Activated CD8-positive, alpha-beta T cell treated with anti-CD3 and anti-CD28 coated beads, Interleukin-2, amount 10 ng/mL, durations not matched to agents 7 days and 5 days (primary cell): ENCODE results near the gene GRM8. TPM values are rescaled to one million over a fixed set of nuclear protein-coding genes. Genes with fewer than 3 reads are reported as not detected.

Experiments used
- ATAC-seq: fragments of 150-1000 bp; cut with Tn5 transposase; one replicate; pipeline ENCODE4 v1.10.0; 2021; ENCODE audit warnings: moderate library complexity
- CTCF ChIA-PET: fragments of 350-600 bp; sonication (Branson Sonifier 250); formaldehyde crosslinking; loops from one replicate; lab custom pipeline; 2021; ENCODE audit warnings: antibody characterized with exemption; lab: Charles Lee
- POLR2A ChIA-PET: fragments of 350-600 bp; sonication (Branson Sonifier 250); formaldehyde crosslinking; loops from one replicate; lab custom pipeline; 2021; ENCODE audit warnings: antibody characterized with exemption; lab: Charles Lee
- DNase-seq: peaks from one replicate; pipeline ENCODE4 v3.0.0-alpha.2; 2020
- H3K27ac Mint-ChIP-seq: one replicate; pipeline ENCODE4 v1.8.0; 2021; ENCODE audit warnings: mild to moderate bottlenecking, mixed read lengths
- H3K27me3 Mint-ChIP-seq: one replicate; pipeline ENCODE4 v1.8.0; 2021; ENCODE audit warnings: low read depth, mixed read lengths
- H3K36me3 Mint-ChIP-seq: one replicate; pipeline ENCODE4 v1.8.0; 2021; ENCODE audit warnings: low read depth, mixed read lengths
- H3K4me1 Mint-ChIP-seq: one replicate; pipeline ENCODE4 v1.8.0; 2021; ENCODE audit warnings: low read depth, mixed read lengths
- H3K4me3 Mint-ChIP-seq: one replicate; pipeline ENCODE4 v1.8.0; 2021; ENCODE audit warnings: mild to moderate bottlenecking, mixed read lengths
- H3K9me3 Mint-ChIP-seq: one replicate; pipeline ENCODE4 v1.8.0; 2022; ENCODE audit warnings: mixed read lengths; ENCODE audit not compliant: insufficient read depth
- total RNA-seq, 2 experiments: library from RNA; stranded (reverse); gene quantifications; one replicate each; pipeline ENCODE4 v1.2.3, GENCODE V29; 2021

The GRM8 gene
- total RNA-seq, 2 experiments from 2014 or later, result not detected

DNA sequence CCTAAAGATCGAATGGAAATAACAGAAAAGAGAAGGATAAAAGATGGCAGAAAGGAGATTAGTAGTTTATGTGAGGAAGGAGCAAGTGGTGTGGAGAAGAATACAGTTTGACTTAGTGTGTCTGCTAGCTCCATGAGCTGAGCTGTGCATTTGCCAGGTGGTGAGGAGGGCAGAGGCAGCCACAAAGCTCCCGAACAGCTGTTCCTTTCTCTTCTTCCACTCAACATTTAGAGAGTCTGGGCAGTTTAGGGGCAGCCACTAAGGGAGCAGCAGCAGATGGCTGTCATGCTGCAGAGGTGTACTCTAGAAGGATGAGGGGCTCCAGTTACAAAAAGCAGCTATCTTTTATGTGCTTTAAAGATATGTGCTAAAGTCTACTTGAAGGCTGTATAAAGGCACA lies 674.4 kb downstream of the GRM8 start:
- Mint-ChIP-seq H3K9me3 (no peaks in the 10 kb centered on the region), H3K27me3 (no peaks in the 10 kb centered on the region)
- DNase-seq, result no peak

DNA sequence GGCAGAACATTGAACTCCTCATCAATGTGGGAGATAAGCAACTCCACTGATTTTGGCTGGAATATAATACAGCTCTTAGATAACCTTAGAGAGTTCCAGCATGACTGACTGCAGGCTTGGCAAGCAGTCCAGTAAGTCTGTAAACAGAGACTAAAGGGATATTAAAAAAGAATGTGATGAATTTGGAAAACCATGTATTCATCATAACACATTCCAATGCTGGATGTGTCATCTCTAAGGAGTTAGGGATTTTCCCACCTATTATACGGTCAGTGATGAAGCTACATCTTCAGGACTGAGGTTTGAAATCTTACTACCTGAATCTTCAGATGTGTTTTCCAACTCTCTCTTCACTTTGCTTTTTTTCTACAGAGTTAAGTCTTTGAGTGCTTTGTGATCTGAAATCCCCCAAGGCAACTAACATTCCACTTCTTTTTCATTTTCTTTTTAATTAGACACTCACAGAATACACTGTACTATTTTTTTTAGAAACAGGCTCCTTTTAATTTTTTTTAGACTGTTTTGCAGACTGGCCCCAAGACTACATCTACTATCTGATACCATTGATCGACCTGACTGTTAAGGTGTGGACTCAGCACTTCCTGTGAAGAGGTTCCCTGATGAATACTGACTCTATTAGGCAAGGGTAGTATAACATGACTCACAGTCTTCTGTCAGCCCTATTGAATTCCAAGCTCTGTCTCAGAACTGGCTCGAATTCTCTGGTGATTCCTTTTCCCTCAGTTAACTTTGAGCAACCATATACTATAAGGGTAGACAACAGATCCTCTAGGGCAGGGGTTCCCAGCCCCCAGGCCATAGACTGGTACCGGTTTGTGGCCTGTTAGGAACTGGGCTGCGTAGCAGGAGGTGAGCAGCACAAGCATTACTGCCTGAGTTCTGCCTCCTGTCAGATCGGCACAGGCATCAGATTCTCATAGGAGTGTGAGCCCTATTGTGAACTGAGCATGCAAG lies 678.2 kb downstream of the GRM8 start:
- no peaks in the 10 kb centered on the region for H3K27me3 Mint-ChIP-seq
- DNase-seq (no peak), ATAC-seq (no peak)
- no peaks in the 10 kb centered on the region for H3K4me1 Mint-ChIP-seq
- no peak overlapping the region for H3K27ac Mint-ChIP-seq
- no peak overlapping the region for H3K4me3 Mint-ChIP-seq
- CTCF ChIA-PET, result no interaction called here
- H3K9me3 Mint-ChIP-seq, result no peaks in the 10 kb centered on the region
- POLR2A ChIA-PET, result no interaction called here
- H3K36me3 Mint-ChIP-seq, result no peaks in the 10 kb centered on the region

More for the DNA sequence above, 674.4 kb downstream of the GRM8 start:
- ChIA-PET CTCF (no interaction called here), POLR2A (no interaction called here)
- no peak overlapping the region for H3K4me3 Mint-ChIP-seq
- no peak for ATAC-seq
- no peaks in the 10 kb centered on the region for H3K4me1 Mint-ChIP-seq
- no peaks in the 10 kb centered on the region for H3K36me3 Mint-ChIP-seq
- no peak overlapping the region for H3K27ac Mint-ChIP-seq

DNA sequence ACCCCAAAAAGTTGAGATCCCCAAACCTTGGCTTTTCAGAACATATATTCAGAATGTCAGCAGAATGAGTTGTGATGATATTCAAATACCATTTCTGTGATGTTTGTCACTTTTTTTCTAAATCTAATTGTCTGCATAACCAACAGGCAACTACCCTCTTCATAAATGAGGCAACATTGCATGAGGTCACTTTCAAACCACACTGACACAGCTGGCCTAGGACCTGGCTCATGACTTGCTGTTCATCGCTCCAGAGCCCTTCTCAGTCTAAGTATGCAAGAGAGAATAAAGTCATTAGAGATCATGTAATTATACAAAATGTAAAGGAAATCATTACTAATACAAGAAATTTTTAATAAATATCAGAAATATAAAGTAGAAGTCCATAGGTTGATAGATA lies 681.9 kb downstream of the GRM8 start:
- Mint-ChIP-seq H3K4me3 (no peak overlapping the region), H3K27ac (no peak overlapping the region), H3K9me3 (no peaks in the 10 kb centered on the region), H3K4me1 (no peaks in the 10 kb centered on the region), H3K36me3 (no peaks in the 10 kb centered on the region), H3K27me3 (no peaks in the 10 kb centered on the region)
- CTCF ChIA-PET, result no interaction called here
- ATAC-seq, result no peak
- DNase-seq, result no peak
- POLR2A ChIA-PET, result no interaction called here

DNA sequence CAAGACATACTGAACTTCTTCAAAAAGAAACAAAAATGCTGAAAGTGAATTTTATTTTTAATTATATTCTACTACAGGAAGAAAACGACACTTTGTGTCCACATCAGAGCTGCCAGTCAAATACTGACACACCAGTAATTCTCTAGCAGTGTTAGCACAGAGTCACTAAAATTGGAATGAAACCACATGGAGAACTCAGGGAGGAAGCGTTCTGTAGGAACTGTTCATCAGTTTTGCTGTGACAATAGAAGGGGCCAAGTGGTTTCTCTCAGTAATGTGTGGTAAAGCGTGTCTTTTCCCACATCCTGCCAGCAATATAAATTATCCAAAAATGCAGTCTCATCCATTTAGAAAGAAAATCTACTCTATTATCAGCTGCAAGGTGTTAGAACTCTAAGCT lies 683.3 kb downstream of the GRM8 start:
- ChIA-PET CTCF (no interaction called here), POLR2A (no interaction called here)
- H3K27ac Mint-ChIP-seq, result no peak overlapping the region
- H3K4me3 Mint-ChIP-seq, result no peak overlapping the region
- no peaks in the 10 kb centered on the region for H3K9me3 Mint-ChIP-seq
- H3K4me1 Mint-ChIP-seq, result no peaks in the 10 kb centered on the region
- H3K36me3 Mint-ChIP-seq, result no peaks in the 10 kb centered on the region
- DNase-seq, result no peak
- no peaks in the 10 kb centered on the region for H3K27me3 Mint-ChIP-seq
- no peak for ATAC-seq

DNA sequence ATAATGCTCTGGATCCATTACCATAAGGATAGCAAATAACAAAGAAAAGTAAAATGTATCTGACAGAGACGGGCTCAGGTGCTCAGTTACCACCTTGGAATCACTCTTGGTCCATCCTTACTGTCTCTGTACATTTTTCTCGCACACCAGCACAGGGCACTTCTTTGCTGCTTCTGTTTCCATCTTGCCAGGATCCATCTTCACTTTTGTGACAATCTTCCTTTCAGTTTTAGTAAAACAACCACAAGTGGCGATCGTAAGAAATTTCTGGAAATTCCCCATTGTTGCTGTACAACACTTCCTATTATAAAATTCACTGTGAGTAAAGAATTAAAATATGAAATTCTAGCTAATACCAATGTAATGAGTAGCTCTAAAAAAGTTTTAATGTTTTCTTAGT lies 695.5 kb downstream of the GRM8 start:
- Mint-ChIP-seq H3K4me3 (no peak overlapping the region), H3K27ac (no peak overlapping the region), H3K27me3 (no peaks in the 10 kb centered on the region), H3K9me3 (no peaks in the 10 kb centered on the region), H3K4me1 (no peaks in the 10 kb centered on the region), H3K36me3 (no peaks in the 10 kb centered on the region)
- ChIA-PET POLR2A (no interaction called here), CTCF (no interaction called here)
- no peak for DNase-seq
- no peak for ATAC-seq

DNA sequence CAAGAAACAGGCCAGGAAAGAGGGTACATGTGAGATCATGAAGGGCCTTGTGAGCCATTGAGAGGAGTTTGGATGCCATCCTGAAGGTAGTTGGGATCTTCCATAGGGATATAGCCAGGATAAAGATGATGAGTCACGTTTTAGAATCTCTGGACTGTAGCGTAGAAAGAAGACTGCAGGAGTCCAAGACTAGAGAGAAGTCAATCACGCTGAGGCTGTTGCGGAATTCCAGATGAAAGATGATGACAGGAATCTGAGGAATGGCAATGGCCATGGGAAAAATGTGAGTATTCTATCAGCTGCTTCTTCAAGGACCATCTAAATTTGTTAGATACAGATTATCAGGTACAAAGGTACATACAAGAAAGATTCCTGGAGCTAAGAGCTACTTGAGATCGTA lies 711.3 kb downstream of the GRM8 start:
- H3K27me3 Mint-ChIP-seq, result no peaks in the 10 kb centered on the region
- ATAC-seq (no peak), DNase-seq (no peak)
- H3K9me3 Mint-ChIP-seq, result no peaks in the 10 kb centered on the region
- H3K27ac Mint-ChIP-seq, result no peak overlapping the region
- no peak overlapping the region for H3K4me3 Mint-ChIP-seq
- H3K36me3 Mint-ChIP-seq, result no peaks in the 10 kb centered on the region
- H3K4me1 Mint-ChIP-seq, result no peaks in the 10 kb centered on the region
- CTCF ChIA-PET, result no interaction called here
- POLR2A ChIA-PET, result no interaction called here

DNA sequence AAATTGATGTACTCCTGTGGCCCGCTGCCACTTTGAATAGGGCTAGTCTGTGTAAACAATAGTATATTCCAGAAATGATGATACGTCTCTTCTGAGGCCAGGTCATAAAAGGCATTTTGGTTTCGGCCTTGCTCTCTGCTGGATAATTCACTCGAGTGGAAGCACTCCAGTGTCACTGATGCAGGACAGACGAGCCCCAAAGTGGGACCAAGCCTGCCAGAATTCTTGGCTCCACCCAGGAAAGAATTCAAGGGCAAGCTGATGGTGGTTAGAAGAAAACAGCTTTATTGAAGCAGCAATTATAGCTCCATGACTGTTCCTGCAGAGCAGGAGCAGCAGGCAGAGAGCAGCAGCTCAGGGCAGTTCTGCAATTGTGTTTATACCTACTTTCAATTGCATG lies 717.6 kb downstream of the GRM8 start:
- no peak for DNase-seq
- Mint-ChIP-seq H3K4me3 (no peak overlapping the region), H3K27ac (no peak overlapping the region), H3K4me1 (no peaks in the 10 kb centered on the region), H3K36me3 (no peaks in the 10 kb centered on the region), H3K9me3 (no peaks in the 10 kb centered on the region), H3K27me3 (no peaks in the 10 kb centered on the region)
- ChIA-PET POLR2A (no interaction called here), CTCF (no interaction called here)
- no peak for ATAC-seq

DNA sequence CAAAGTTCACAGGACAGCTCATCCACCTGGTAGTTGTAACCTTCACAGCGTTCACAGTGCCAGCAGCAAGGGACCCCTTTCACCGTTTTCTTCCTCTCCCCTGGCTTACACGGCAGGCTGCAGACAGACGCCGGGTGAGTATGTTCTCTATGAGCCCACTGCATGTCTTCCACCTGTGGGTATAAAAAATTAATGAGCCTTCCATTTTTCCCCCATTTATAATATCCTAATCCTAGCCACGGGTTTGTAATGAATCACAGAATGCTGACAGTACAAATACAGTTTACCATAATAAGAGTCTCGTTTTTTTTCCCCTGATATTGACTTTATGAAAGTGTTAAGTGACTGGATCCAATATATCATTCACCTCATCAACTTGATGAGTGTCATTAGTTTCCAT lies 719.0 kb downstream of the GRM8 start:
- Mint-ChIP-seq H3K27ac (no peak overlapping the region), H3K36me3 (no peaks in the 10 kb centered on the region), H3K9me3 (no peaks in the 10 kb centered on the region), H3K27me3 (no peaks in the 10 kb centered on the region), H3K4me1 (no peaks in the 10 kb centered on the region), H3K4me3 (no peak overlapping the region)
- ChIA-PET CTCF (no interaction called here), POLR2A (no interaction called here)
- DNase-seq, result no peak
- no peak for ATAC-seq

DNA sequence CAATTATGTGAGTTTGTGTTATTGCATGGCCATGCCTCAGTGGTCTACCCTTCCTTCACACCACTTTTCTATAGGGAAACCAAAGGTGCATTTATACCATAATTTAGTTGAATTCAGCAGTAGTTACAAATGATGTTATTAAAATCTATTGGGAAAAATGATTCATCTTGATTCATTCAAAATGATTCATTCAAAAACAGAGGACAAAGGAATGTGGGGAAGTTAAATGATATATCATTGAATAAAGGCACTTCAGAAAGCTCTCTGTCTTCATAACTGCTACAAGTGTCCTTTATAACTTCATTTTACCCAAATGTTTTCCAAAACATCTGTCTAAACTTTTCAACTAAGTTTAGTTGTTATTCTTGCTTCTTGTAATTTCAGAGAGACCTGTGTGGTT lies 722.9 kb downstream of the GRM8 start:
- no peak overlapping the region for H3K27ac Mint-ChIP-seq
- no peaks in the 10 kb centered on the region for H3K9me3 Mint-ChIP-seq
- DNase-seq, result no peak
- ChIA-PET CTCF (no interaction called here), POLR2A (no interaction called here)
- no peaks in the 10 kb centered on the region for H3K27me3 Mint-ChIP-seq
- H3K4me1 Mint-ChIP-seq, result no peaks in the 10 kb centered on the region
- no peak for ATAC-seq
- H3K36me3 Mint-ChIP-seq, result no peaks in the 10 kb centered on the region
- no peak overlapping the region for H3K4me3 Mint-ChIP-seq

DNA sequence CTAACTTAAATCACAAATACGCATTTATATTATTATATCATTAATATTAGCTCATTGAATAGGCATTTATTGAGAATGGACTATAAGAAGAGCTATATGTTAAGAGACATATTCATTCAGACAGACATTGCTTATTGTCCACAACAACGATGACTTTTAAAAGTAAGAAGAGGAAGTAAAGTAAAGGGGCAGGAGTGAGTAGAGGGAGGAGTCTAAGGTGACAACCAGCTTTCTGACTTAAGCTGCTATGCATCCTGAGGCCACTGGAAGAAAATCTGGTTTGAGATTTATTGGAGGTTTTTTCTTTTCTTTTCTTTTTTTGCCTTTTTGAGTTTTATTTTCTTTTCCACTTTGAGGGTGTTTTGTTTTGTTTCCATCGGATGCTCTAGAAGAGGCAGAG lies 723.5 kb downstream of the GRM8 start:
- H3K36me3 Mint-ChIP-seq, result no peaks in the 10 kb centered on the region

DNA sequence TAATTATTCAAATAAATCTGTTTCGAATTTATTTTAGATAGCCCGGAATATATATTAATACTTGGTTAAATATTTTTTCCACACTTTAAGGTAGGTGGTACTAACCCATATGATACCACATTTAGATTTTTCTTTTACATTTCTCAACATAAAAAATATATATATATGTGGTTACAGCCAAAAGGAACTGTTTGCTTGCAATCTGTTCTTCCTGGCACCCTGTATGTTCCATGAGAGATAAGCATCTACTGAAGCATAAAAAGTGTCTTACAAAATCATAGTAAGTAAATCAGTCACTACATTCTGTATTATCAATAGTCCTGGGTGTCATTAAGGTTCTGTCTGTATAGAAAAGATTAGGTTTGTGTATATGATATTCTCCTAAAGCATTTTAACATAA lies 726.8 kb downstream of the GRM8 start:
- no peaks in the 10 kb centered on the region for H3K27me3 Mint-ChIP-seq
- no peaks in the 10 kb centered on the region for H3K4me1 Mint-ChIP-seq
- no peak for ATAC-seq
- H3K27ac Mint-ChIP-seq, result no peak overlapping the region
- no peak overlapping the region for H3K4me3 Mint-ChIP-seq
- POLR2A ChIA-PET, result no interaction called here
- peaks cover 5% of the 10 kb centered on the region for H3K9me3 Mint-ChIP-seq
- CTCF ChIA-PET, result no interaction called here
- H3K36me3 Mint-ChIP-seq, result no peaks in the 10 kb centered on the region
- DNase-seq, result no peak

More for the DNA sequence above, 723.5 kb downstream of the GRM8 start:
- Mint-ChIP-seq H3K27me3 (no peaks in the 10 kb centered on the region), H3K4me1 (no peaks in the 10 kb centered on the region), H3K9me3 (peaks cover 5% of the 10 kb centered on the region), H3K27ac (no peak overlapping the region), H3K4me3 (no peak overlapping the region)
- CTCF ChIA-PET, result no interaction called here
- DNase-seq, result no peak
- POLR2A ChIA-PET, result no interaction called here
- ATAC-seq, result no peak

DNA sequence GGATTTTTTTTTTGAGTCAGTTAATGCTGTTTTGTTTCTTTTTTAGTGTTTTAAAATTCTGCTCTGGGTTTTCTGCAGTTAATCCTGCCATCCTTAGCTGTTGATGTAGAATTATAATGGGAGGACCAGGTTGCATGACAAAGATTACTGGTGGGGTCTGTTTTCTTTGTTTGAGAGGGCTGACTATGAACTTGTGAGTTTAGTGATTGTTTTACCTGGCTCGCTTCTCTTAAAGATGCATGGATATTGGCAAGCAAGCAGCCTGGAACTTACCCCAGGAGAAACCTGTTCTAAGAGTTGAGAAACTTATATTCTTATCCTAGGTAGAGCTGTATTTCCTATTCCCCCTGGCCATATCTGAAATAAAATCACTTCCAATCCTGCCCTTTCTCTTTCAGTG lies 727.8 kb downstream of the GRM8 start:
- Mint-ChIP-seq H3K36me3 (no peaks in the 10 kb centered on the region), H3K27ac (no peak overlapping the region), H3K4me1 (no peaks in the 10 kb centered on the region), H3K4me3 (no peak overlapping the region), H3K9me3 (peaks cover 5% of the 10 kb centered on the region), H3K27me3 (no peaks in the 10 kb centered on the region)
- DNase-seq, result no peak
- CTCF ChIA-PET, result no interaction called here
- POLR2A ChIA-PET, result no interaction called here
- no peak for ATAC-seq
